ENCODE results near the gene LRRC42. TPM values are rescaled to one million over a fixed set of nuclear protein-coding genes. Genes with fewer than 3 reads are reported as not detected.

Gene LRRC42
- total and polyA plus RNA-seq, 2 donors from 2014 or later, result 23.8 to 25.6 TPM

- intact Hi-C loops (cut with DNase I), result no loop called here
- no peaks in the 10 kb centered on the region for H3K9me3 ChIP-seq (ENCODE audit: control insufficient read depth in 2 of 3, insufficient read depth in 1 of 3, low read length in 3 of 3)
- DNase-seq (no peak), FAIRE-seq (no peak)
- no peaks in the 10 kb centered on the region for H3K4me1 ChIP-seq (ENCODE audit: control insufficient read depth in 2 of 3, insufficient read depth in 2 of 3, low read depth in 1 of 3, low read length in 3 of 3)
- TF ChIP-seq CTCF (IDR thresholded peaks at IDR 0.05; ENCODE audit: borderline replicate concordance, extremely low read depth, insufficient read depth), result no peak
- no peak overlapping the region for H3K9ac ChIP-seq (ENCODE audit: low read length in 3 of 3)
- no peaks in the 10 kb centered on the region for H3K27me3 ChIP-seq (ENCODE audit: control insufficient read depth, insufficient read depth, low read length)
- no peak overlapping the region for H3K27ac ChIP-seq (ENCODE audit: low read depth in 2 of 2, low read length in 2 of 2)
- no peak overlapping the region for H3K4me3 ChIP-seq (ENCODE audit: low read length in 3 of 3)
- peaks cover 2 to 29% (median 29%) of the 10 kb centered on the region in 3 donors for H3K36me3 ChIP-seq (ENCODE audit: control insufficient read depth in 2 of 3, insufficient read depth in 3 of 3, low read length in 3 of 3)
Observed at GRCh38 chr1:53962395-53962794, 16.2 kb downstream of the LRRC42 start.

- Histone ChIP-seq H3K4me3 (ENCODE audit: low read length in 3 of 3) (no peak overlapping the region), H3K27ac (ENCODE audit: low read depth in 2 of 2, low read length in 2 of 2) (no peak overlapping the region), H3K27me3 (ENCODE audit: control insufficient read depth, insufficient read depth, low read length) (no peaks in the 10 kb centered on the region), H3K9me3 (ENCODE audit: control insufficient read depth in 2 of 3, insufficient read depth in 1 of 3, low read length in 3 of 3) (no peaks in the 10 kb centered on the region), H3K4me1 (ENCODE audit: control insufficient read depth in 2 of 3, insufficient read depth in 2 of 3, low read depth in 1 of 3, low read length in 3 of 3) (no peaks in the 10 kb centered on the region), H3K36me3 (ENCODE audit: control insufficient read depth in 2 of 3, insufficient read depth in 3 of 3, low read length in 3 of 3) (peaks cover 2 to 33% (median 33%) of the 10 kb centered on the region in 3 donors), H3K9ac (ENCODE audit: low read length in 3 of 3) (no peak overlapping the region)
- DNase-seq, result no peak
- intact Hi-C loops (cut with DNase I), result no loop called here
- no peak for TF ChIP-seq CTCF (IDR thresholded peaks at IDR 0.05; ENCODE audit: borderline replicate concordance, extremely low read depth, insufficient read depth)
- FAIRE-seq, result no peak
Observed at GRCh38 chr1:53963460-53963859, 17.3 kb downstream of the LRRC42 start.

GRCh38 chr1:53964109-53964508 is 18.0 kb downstream of the LRRC42 start:
- no peak for DNase-seq
- intact Hi-C loops (cut with DNase I), result no loop called here
- no peak overlapping the region for H3K9ac ChIP-seq (ENCODE audit: low read length in 3 of 3)
- no peaks in the 10 kb centered on the region for H3K9me3 ChIP-seq (ENCODE audit: control insufficient read depth in 2 of 3, insufficient read depth in 1 of 3, low read length in 3 of 3)
- no peak for TF ChIP-seq CTCF (IDR thresholded peaks at IDR 0.05; ENCODE audit: borderline replicate concordance, extremely low read depth, insufficient read depth)
- H3K4me1 ChIP-seq (ENCODE audit: control insufficient read depth in 2 of 3, insufficient read depth in 2 of 3, low read depth in 1 of 3, low read length in 3 of 3), result no peaks in the 10 kb centered on the region
- no peak overlapping the region for H3K4me3 ChIP-seq (ENCODE audit: low read length in 3 of 3)
- peaks cover 4 to 36% (median 33%) of the 10 kb centered on the region in 3 donors for H3K36me3 ChIP-seq (ENCODE audit: control insufficient read depth in 2 of 3, insufficient read depth in 3 of 3, low read length in 3 of 3)
- no peak overlapping the region for H3K27ac ChIP-seq (ENCODE audit: low read depth in 2 of 2, low read length in 2 of 2)
- no peak for FAIRE-seq
- H3K27me3 ChIP-seq (ENCODE audit: control insufficient read depth, insufficient read depth, low read length), result no peaks in the 10 kb centered on the region

- Histone ChIP-seq H3K9ac (ENCODE audit: low read length in 3 of 3) (no peak overlapping the region), H3K4me3 (ENCODE audit: low read length in 3 of 3) (no peak overlapping the region), H3K36me3 (ENCODE audit: control insufficient read depth in 2 of 3, insufficient read depth in 3 of 3, low read length in 3 of 3) (peaks cover 4 to 33% (median 27%) of the 10 kb centered on the region in 3 donors), H3K4me1 (ENCODE audit: control insufficient read depth in 2 of 3, insufficient read depth in 2 of 3, low read depth in 1 of 3, low read length in 3 of 3) (no peaks in the 10 kb centered on the region), H3K9me3 (ENCODE audit: control insufficient read depth in 2 of 3, insufficient read depth in 1 of 3, low read length in 3 of 3) (no peaks in the 10 kb centered on the region), H3K27ac (ENCODE audit: low read depth in 2 of 2, low read length in 2 of 2) (no peak overlapping the region), H3K27me3 (ENCODE audit: control insufficient read depth, insufficient read depth, low read length) (no peaks in the 10 kb centered on the region)
- no peak for DNase-seq
- FAIRE-seq, result no peak
- no peak for TF ChIP-seq CTCF (IDR thresholded peaks at IDR 0.05; ENCODE audit: borderline replicate concordance, extremely low read depth, insufficient read depth)
- intact Hi-C loops (cut with DNase I), result no loop called here
Observed at GRCh38 chr1:53966794-53967193, 20.6 kb downstream of the LRRC42 start.
